Fibroblast of villous mesenchyme (primary cell): ENCODE results near the gene MASP2. TPM values are rescaled to one million over a fixed set of nuclear protein-coding genes. Genes with fewer than 3 reads are reported as not detected.

Experiments used
- DNase-seq: peaks from one replicate; pipeline ENCODE4 v3.0.0-alpha.2; 2010; ENCODE audit warnings: low read depth
- H3K4me3 ChIP-seq: 2 replicates; pipeline ENCODE4 v1.5.1; 2011; ENCODE audit warnings: low read depth, mild to moderate bottlenecking, low read length
- total RNA-seq: library from RNA; depleted of rRNA; stranded (reverse); fragments of >200 nt; gene quantifications from 2 replicates; pipeline ENCODE4 v1.2.3, GENCODE V29; 2012
- TF ChIP-seq, protein P1 (sequence below): IDR thresholded peaks from 2 replicates; pipeline ENCODE4 v1.5.1; 2012; ENCODE audit warnings: low read depth, mild to moderate bottlenecking, low read length; ENCODE audit not compliant: insufficient read depth

The MASP2 gene
- total RNA-seq, 1 donor, result not detected

DNA sequence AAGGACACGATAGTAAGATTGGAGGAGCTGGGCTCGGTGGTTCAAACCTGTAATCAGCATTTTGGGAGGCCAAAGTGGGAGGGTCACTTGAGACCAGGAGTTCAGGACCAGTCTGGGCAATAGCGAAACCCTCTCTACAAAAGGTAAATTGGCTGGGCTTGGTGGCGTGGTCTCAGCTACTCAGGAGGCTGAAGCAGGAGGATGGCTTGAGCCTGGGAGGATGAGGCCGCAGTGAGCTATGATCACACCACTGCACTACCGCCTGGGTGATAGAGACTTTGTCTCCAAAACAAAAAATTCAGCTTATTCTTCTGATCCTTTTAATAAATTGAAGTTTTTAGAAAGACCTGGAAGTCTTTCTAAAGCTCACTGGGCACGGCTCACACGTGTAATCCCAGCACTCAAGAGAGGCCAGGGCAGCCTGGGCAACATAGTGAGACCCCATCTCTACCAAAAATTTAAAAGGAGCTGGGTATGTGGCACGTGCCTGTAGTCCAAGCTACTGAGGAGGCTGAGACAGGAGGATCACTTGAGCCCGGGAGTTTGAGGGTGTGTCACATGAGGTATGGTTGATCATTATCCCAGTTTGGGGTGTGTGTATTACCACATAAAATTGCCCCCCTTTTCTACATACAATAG lies 15.3 kb downstream of the MASP2 start:
- no peak overlapping the region for H3K4me3 ChIP-seq
- TF ChIP-seq, protein P1, sequence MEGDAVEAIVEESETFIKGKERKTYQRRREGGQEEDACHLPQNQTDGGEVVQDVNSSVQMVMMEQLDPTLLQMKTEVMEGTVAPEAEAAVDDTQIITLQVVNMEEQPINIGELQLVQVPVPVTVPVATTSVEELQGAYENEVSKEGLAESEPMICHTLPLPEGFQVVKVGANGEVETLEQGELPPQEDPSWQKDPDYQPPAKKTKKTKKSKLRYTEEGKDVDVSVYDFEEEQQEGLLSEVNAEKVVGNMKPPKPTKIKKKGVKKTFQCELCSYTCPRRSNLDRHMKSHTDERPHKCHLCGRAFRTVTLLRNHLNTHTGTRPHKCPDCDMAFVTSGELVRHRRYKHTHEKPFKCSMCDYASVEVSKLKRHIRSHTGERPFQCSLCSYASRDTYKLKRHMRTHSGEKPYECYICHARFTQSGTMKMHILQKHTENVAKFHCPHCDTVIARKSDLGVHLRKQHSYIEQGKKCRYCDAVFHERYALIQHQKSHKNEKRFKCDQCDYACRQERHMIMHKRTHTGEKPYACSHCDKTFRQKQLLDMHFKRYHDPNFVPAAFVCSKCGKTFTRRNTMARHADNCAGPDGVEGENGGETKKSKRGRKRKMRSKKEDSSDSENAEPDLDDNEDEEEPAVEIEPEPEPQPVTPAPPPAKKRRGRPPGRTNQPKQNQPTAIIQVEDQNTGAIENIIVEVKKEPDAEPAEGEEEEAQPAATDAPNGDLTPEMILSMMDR, result no peak
- no peak for DNase-seq

DNA sequence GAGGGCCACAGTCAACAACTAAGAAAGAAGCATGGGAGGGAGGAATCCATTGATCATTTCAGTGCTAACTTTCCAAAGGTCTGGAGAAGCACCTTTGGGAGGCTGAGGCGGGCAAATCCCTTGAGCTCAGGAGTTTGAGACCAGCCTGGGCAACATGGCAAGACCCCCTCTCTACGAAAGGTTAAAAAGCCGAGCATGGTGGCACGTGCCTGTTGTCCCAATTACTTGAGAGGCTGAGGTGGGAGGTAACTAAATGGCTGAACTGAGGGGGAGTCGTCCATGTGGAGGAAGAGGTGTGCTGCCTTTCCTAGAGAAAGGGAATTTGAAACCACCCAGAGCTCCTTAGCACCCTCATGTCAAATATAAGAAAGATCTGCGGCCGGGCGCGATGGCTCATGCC lies 16.2 kb downstream of the MASP2 start:
- DNase-seq, result no peak
- no peak overlapping the region for H3K4me3 ChIP-seq
- TF ChIP-seq, protein P1, result no peak

DNA sequence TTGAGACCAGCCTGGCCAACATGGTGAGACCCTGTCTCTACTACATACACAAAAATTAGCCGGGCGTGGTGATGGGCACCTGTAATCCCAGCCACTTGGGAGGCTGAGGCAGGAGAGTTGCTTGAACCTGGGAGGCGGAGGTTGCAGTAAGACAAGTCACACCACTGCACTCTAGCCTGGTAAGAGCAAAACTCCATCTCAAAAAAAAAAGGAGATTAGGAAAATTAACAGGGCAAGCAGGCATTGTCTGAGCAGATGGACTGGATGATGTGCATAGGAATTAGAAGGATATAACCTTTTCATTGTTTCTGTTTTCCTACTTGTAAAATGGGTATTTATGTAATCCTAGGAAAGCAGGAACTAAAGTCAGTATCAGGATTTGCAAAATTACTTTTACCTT lies 19.0 kb downstream of the MASP2 start:
- H3K4me3 ChIP-seq, result no peak overlapping the region
- DNase-seq, result no peak
- TF ChIP-seq, protein P1, result no peak

DNA sequence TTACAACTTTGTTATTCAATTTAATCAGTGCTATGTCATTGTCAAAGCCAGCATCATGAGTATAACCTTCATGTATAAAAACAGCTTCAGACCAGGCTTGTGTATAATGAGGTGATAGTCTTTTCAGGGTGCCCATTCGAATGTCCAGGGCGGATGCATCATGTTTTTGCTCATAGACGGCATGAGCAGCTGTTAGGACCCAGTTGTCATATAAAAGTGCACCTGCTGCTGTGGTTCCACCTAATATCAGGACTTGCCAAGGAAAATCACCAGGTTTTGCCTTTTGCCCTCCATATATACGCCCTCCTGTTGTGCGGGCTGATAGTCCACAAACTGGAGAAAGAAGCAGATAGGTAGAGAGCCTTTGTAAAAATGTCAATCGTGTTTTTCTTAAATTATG lies 19.7 kb downstream of the MASP2 start:
- H3K4me3 ChIP-seq, result no peak overlapping the region
- TF ChIP-seq, protein P1, result no peak
- DNase-seq, result no peak

DNA sequence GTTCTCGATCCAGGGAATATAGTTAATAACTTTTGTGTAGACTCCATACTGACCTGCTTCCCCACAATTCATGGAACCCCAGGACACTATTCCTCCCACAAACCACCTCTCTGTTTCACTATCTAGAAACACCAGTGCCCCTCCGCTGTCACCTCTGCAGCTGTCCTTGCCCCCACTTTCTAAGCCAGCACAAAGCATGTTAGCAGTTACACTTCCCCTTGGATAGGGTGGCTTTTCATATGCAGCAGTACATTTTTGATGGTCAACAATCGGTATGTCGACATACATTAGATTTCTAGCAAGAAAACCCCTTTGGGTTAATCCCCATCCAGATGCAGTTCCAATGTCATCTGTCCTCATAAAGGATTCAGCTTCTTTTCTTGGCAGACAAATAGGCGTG lies 20.1 kb downstream of the MASP2 start:
- TF ChIP-seq, protein P1, result no peak
- H3K4me3 ChIP-seq, result no peak overlapping the region
- no peak for DNase-seq

DNA sequence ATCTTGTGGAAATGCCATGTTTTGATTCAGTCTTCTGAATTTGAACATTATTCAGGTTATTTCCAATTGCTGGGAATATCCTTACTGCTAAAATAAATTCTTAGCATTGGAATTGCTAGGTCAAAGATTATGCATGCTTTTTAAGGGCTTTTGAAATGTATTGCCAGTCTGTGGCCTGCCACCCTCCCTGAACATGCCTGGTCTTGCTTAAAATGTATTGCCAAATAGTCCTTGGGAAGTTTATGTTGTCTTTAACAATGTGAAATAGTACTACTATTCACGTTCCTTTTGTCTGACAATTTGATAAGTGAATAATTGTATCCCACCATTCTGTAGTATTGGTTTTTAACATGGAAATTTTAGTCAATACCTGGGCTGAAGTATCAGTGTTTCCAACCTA lies 21.0 kb downstream of the MASP2 start:
- H3K4me3 ChIP-seq, result no peak overlapping the region
- no peak for DNase-seq
- TF ChIP-seq, protein P1, result no peak

DNA sequence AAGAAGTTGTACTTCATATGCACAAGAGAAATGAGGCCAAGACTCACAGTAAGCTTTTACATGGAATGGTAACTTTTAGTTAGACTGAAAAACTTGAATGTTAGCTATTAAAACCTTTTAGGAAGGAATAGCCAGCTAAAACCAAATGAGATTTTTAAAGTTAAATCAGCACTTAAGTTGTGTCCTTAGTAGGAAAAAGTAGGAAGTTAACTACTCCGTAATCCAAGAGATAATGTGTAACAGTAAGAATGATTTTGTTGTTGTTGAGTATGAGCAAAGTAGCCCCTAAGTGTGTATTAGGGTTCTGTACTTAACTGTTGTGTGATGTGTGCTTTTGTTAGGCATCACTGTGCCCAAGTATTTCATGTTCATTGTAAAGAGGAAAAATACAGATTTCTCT lies 21.4 kb downstream of the MASP2 start:
- DNase-seq, result no peak
- TF ChIP-seq, protein P1, result no peak
- H3K4me3 ChIP-seq, result no peak overlapping the region
